ENCODE data around the gene EHD1. TPM values are rescaled to one million over a fixed set of nuclear protein-coding genes. Genes with fewer than 3 reads are reported as not detected.

EHD1 gene
- total RNA-seq, 1 donor from 2014 or later, result 85.6 TPM

DNA sequence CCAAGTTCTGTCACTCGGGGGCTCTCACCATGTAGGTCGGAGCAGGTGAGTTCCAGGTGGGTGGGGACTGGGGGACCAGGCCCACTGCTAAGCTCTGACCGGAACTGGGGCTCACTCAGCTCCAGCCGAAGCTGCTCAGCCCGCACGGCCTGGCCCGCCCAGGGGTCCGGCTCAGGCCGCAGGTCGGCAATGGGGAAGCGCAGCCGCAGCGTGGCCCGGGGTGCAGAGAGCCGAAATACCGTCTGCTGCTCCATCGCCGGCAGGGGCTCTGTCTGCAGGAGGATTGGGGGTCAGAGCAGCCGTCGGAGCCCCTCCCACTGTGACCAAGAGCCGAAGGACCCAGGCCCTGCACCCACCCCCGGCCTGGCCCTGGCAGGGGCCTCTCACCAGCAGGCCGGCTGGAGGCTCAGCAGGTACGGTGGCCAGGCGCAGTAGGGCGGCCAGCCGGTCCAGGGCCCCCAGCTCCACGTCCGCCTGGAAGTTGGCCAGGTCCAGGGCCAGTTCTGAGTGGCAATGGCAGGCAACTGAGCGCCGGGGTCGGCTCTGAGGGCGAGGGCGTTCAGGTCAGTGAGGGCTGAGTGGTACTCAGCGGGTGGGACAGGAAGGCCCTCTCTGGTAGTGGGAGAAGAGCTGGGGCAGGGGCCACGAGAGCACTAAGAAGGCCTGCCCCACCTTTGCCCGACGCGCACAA is 31.4 kb upstream of the EHD1 start:
- DNase-seq (ENCODE audit: low spot score), result no peak

DNA sequence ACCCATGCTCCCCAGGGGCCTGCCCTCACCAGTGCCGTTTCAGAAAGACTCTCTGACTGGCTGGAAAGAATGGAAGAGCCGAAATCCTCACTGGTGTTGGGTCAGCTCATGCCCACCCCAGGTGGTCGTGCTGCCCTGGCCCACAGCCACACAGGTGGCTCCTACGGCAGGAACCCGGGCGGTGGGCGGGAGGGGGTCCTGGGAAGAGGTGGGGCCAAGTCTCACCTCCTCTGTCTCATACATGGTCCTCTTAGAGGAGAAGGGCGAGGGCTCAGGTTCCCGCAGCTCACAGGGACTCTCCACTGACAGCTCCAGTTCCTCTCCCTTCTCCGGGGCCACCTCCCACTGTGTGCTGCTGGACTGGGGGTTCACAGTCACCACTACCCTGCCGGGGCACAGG is 30.3 kb upstream of the EHD1 start:
- DNase-seq (ENCODE audit: low spot score), result no peak

DNA sequence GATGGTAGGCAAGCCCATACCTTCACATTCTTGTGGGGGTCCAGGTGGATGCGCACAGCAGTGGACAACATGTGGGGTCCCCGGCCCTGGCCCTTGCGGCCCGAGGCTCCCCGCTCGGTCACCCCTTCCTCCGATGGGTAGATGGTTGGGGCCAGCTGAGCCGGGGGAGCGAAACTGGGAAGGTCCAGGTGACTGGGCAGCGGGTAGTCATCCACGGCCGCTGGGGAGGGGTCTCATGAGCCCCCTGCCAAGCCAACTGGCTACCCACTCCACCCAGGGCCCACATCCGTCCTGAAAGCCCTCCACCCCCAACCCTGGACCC is 27.9 kb upstream of the EHD1 start:
- DNase-seq (ENCODE audit: low spot score), result no peak

- no peak for DNase-seq (ENCODE audit: low spot score)
Measured at GRCh38 chr11:64905516-64906313, 27.3 kb upstream of the EHD1 start.

DNA sequence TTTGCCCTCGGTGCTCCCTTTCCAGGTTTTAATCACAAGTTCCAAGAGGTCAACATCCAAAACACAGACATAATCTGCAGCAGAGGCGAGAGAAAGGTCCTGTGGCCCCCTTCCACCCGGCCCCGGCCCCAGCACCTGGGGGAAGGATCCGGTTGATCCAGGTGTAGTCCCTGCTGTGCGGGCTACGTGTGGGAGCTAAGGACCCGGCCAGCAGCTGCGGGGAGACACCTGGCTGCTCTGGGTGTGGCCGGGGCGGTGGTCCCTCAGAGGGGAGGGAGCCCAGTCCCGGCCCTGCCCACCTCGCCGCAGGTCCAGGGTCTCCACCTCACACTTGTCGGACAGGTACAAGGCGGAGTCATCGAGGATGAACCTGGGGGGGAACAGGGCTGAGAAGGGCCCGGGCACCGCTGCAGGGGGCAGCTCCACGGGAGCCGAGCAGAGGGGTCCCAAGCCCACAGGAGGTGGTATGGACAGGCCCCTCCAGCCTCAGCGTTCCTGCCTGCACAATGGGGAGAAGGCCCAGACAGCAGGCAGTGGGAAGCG is 24.9 kb upstream of the EHD1 start:
- no peak for DNase-seq (ENCODE audit: low spot score)

DNA sequence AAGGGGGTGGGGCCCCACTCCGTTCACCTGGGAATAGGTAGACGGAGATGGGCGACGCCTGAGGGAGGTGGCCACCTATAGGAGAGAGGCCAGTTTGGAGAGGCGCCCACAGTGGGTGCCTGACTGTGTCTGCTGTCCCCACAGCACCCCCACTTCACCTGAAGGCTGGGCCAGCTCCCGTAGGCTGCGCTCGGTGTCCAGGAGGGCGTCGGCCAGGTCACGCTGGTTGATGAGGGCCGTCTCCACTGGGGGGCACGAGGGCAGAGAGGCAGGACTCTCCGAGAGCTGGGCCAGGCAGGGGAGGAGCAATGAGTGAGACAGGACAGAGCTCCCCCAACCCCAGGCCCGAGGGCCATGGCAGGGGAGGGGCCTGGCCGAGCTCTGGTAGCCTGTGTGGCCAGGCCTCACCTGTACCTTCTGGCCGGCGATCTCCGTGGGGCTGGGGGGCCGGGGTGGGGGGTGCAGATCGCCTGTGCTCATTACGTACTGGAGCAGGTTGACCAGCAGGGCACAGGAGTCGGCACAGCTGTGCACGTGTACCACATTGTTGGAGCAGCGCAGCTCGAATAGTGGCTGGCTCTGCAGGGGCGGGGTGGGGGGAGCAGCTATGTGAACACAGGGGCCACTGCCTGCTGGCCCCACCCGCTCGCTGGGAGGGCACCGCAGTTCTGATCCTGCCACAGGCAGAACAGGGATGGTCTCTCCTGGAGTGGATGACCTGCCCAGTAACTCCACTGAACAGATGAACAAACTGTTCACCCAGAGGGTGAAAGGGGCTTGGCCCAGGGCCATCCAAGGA is 23.9 kb upstream of the EHD1 start:
- DNase-seq (ENCODE audit: low spot score), result no peak

- DNase-seq (ENCODE audit: low spot score), result no peak
Measured at GRCh38 chr11:64900774-64901173, 22.4 kb upstream of the EHD1 start.

DNA sequence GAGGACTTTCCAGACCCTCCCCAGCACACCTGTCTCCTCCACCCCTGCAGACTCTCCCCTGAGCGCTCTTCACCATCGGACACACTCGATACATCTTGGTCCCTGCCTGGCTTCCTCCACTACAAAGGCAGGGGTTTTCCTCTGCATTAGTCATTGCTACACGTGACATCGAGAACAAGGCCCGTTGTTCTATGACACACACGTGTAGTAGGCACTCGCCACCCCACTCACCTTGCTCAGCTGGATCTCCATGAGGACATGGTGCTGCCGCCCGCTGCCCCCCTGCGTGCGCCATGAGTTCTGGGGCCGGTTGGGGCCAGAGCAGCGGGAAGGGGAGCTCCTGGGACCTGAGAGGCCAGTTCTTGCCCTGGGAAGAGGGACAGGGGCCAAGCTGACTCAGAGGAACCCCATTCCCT is 21.9 kb upstream of the EHD1 start:
- DNase-seq (ENCODE audit: low spot score), result no peak

- no peak for DNase-seq (ENCODE audit: low spot score)
Measured at GRCh38 chr11:64898541-64898940, 20.1 kb upstream of the EHD1 start.

DNA sequence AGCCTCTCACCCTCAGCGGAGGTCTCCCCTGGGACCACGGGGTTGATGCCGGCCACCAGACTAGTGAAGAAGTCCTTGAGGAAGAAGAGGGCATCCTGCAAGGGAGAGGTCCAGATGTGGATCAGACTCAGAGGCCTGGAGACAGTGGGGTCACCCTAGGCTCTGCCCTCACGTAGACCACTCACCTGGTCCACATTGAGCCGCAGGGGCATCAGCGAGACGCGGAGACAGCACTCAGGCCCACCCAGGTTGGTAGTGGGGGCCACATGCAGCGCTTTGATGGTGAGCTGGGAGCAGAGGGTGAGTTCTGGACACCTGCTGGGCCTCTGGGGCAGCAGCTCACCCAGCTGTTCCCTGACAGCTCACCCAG is 19.6 kb upstream of the EHD1 start:
- DNase-seq (ENCODE audit: low spot score), result no peak

DNA sequence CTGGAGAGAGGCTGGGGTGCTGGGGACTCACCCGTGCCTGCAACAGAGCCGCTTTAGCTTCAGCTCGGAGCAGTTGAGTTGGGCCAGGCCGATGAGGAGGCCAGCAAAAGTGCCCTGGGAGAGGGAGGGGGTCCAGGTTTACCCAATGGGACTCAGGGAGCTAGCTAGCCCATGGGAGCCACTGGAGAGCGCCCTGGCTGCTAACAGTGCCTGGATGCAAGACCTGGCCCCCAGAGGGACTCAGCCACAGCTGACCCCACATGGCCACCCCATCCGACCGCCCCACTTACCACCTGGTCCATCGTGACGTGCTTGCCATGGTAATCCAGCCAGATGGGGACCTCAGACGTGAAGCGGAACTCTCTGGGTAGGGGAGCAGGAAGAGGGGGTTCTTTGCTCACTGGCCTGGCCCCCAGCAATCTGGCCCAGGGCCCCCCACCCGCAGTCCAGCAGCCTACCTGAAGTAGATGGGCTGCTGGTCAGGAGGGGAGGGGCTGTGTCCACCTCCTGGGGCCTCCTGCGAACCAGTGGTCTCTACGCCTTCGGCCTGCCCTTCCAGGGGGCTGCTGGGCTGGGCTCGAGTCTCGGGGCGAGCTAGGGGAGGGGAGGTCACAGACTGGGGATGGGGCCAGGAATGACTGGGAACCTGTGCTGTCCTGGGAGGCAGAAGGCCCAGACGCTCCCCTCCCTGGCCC is 19.1 kb upstream of the EHD1 start:
- DNase-seq (ENCODE audit: low spot score), result no peak

DNA sequence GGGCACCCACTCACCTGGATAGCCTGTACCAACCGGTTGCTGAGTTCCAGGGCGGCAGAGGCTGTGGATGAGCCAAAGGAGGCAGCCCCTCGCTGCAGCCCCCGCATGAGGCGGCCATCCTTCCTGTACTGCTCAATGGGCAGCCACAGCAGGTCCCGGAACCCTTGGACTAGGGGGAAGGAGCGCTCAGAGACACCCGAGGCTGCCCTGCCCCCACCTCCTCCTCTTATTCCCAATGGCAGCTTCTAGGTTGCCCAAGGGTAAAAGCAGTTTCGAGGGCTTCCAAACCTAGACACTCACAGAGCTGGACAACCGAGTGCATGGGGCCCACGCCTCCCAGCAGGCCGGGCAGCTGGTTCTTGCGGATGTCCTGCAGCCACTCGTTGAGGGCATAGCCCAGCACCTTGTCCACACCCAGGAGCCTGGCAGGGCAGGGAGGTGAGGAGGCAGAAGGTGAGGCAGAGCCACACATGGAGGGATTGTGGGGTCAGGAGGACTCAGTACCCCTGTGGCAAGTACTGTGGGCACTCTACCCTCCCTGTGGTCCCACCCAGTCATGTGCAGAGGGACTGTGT is 18.1 kb upstream of the EHD1 start:
- DNase-seq (ENCODE audit: low spot score), result no peak

GRCh38 chr11:64894812-64895452 is 16.5 kb upstream of the EHD1 start:
- no peak for DNase-seq (ENCODE audit: low spot score)

DNA sequence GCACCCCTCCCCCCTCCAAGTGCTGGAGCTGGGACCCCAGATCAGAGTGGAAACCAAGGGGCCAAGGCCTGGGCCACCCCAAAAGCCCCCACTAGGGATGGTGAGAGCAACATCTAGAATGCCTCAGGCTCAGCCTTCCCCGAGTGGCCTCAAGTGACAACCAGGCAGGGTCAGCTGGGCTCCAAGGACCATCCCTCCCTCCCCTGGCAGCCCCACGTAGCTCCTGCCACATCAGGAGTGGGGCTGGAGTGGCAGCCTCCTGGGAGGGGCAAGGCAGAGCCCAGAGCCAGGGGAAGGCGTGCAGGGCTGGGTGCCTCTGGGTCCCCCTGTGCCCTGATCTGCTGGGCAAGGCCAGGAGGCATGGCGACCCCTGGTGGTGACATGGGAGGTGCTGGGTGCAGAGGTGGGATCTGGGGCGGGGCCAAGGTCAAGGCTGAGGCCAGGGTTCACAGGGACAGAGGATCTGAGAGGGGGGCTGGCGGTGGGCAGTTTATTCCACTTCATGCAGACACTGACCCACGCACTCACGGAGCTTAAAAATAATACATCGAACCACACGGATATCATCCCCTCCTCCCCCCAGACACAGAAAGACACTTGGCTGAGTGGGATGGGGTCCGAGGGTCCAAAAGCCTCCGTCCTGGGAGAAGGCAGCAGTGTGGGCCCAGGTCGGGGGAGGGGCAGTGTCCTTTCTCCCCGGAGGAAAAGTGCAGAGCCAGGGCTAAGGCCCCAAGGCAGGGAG is 15.8 kb upstream of the EHD1 start:
- DNase-seq (ENCODE audit: low spot score), result peak; percentile 83

DNA sequence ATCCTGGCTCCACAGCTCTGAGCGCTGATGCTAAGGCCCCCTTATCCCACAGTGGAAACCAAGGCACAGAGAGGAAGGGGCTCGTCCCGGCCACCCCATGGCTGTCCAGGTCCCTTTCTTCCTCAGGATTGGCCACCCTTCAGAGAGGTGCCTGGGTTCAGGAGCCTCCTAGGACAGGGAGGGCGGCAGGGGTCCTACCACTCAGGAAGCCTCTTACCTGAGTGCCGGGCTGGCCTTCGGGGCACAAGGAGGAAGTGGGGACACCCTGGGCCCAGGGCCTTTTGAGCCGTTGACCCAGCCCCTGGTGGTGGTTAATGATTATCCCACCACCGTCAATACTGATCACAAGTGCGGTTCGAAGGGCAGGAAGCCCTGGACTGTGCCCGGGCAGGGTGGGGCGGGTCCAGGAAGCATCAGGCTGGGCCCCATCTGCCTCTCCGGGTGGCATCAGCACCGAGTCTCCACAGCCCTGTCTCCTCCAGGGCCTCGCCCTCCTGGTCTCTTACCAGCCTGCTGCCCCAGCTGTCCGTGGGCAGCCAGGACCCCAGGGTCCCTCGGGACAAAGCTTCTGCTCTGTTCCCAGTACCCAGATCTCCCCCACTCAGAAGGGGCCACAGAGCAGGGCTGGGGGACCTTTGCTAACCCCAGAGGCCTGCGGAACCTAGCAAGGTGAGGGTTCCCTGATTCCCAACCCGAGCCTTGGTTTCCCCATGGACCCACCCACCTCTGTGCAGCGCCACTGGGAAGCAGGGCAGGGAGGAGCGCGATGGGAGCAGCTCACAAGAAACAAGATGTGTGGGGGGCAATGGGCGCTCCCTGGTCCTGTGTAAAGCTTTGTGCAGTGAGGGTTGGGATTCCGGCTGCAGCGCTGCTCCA is 15.0 kb upstream of the EHD1 start:
- peak; percentile 88 for DNase-seq (ENCODE audit: low spot score)

- no peak for DNase-seq (ENCODE audit: low spot score)
Measured at GRCh38 chr11:64892838-64893193, 14.4 kb upstream of the EHD1 start.

- DNase-seq (ENCODE audit: low spot score), result no peak
Measured at GRCh38 chr11:64892411-64892831, 14.0 kb upstream of the EHD1 start.

- no peak for DNase-seq (ENCODE audit: low spot score)
Measured at GRCh38 chr11:64891880-64892279, 13.5 kb upstream of the EHD1 start.

DNA sequence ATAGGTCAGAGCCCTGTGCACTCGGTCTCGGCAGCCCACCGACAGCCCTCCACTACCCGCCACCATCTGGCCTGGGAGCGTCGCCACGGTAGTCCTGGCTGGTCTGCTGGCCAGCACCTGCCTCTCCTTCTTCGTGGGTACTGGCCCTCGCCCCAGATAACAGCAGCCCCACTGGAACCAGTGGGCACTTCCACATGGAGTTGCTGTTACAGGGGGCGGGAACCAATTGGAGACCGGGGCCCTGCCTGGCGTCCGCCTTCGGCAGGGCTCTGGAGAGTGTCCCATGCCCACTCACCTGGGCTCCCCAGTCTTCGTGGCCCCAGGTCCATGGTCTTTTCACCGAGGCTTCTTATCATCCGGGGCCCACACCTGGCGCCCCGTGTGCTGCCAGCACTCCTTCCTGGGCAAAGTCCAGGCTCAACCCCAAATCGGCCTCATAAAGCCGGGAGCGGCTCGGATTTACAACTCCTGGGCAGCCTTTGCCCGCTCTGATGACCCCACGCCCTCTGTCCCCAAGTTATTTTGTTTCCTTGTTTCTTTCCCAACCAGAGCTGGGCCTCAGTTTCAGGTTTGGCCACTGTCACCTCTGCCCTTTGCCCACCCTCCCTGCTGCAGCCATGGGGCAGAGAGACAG is 12.9 kb upstream of the EHD1 start:
- DNase-seq (ENCODE audit: low spot score), result no peak
